Suprapubic skin (tissue), 4 donors: Measurements from ENCODE around the gene RHEX. TPM values are rescaled to one million over a fixed set of nuclear protein-coding genes. Genes with fewer than 3 reads are reported as not detected.
"Not testable (repeated sequence)": the region's sequence is repeated elsewhere in the genome, so short reads cannot be mapped to it uniquely, and the experiment has no call there.

ENCODE experiments used
- DNase-seq, 2 donors: peaks; one replicate each; pipeline ENCODE4 v3.0.0-alpha.2; 2019; ENCODE audit warnings: low spot score in 2 of 2
- H3K27ac ChIP-seq: fragments of 200-600 bp; sonication (generic); one replicate; pipeline ENCODE4 v1.5.1; 2019
- H3K27me3 ChIP-seq: fragments of 200-600 bp; sonication (generic); one replicate; pipeline ENCODE4 v1.5.1; 2019
- H3K36me3 ChIP-seq: fragments of 200-600 bp; sonication (generic); one replicate; pipeline ENCODE4 v1.5.1; 2019
- H3K4me1 ChIP-seq: fragments of 200-600 bp; sonication (generic); one replicate; pipeline ENCODE4 v1.5.1; 2019
- H3K4me3 ChIP-seq: fragments of 200-600 bp; sonication (generic); one replicate; pipeline ENCODE4 v1.5.1; 2019; ENCODE audit warnings: mild to moderate bottlenecking
- H3K9me3 ChIP-seq: fragments of 200-600 bp; sonication (generic); one replicate; pipeline ENCODE4 v1.5.1; 2019
- CTCF ChIP-seq, 2 donors: fragments of 200-600 bp in 1 of 2; fragments of 450-650 bp in 1 of 2; sonication (generic) in 1 of 2; IDR thresholded peaks; one replicate each; pipeline ENCODE4 v1.5.1; 2016 to 2019; ENCODE audit warnings: antibody characterized with exemption in 2 of 2, mild to moderate bottlenecking in 1 of 2, moderate library complexity in 1 of 2
- EP300 ChIP-seq: sonication (generic); formaldehyde crosslinking; IDR thresholded peaks from one replicate; pipeline ENCODE4 v1.6.1; 2017; ENCODE audit warnings: antibody characterized with exemption
- POLR2A ChIP-seq, 2 donors: fragments of 450-650 bp; IDR thresholded peaks; one replicate each; pipeline ENCODE4 v1.6.1; 2017; ENCODE audit warnings: antibody characterized with exemption in 2 of 2, mild to moderate bottlenecking in 2 of 2, moderate library complexity in 2 of 2
- POLR2AphosphoS5 ChIP-seq, 3 donors: sonication (generic); formaldehyde crosslinking; IDR thresholded peaks; one replicate each; pipeline ENCODE4 v1.6.1; 2017; ENCODE audit warnings: antibody characterized with exemption in 3 of 3
- WGBS: methylation state at CpG from one replicate; pipeline ENCODE4 v1.1.5; 2018; 5-methylcytosine and 5-hydroxymethylcytosine counted together
- total RNA-seq, 4 donors: library from RNA; depleted of rRNA; stranded (reverse); fragments of >200 nt; gene quantifications; one replicate each; pipeline ENCODE4 v1.1.0, GENCODE V29; 2016

RHEX gene, protein sequence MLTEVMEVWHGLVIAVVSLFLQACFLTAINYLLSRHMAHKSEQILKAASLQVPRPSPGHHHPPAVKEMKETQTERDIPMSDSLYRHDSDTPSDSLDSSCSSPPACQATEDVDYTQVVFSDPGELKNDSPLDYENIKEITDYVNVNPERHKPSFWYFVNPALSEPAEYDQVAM
- total RNA-seq = 1 to 10 TPM in 3 of 4 donors, not detected in 1; 1.2 to 2.8 (median 1.2) TPM

DNA sequence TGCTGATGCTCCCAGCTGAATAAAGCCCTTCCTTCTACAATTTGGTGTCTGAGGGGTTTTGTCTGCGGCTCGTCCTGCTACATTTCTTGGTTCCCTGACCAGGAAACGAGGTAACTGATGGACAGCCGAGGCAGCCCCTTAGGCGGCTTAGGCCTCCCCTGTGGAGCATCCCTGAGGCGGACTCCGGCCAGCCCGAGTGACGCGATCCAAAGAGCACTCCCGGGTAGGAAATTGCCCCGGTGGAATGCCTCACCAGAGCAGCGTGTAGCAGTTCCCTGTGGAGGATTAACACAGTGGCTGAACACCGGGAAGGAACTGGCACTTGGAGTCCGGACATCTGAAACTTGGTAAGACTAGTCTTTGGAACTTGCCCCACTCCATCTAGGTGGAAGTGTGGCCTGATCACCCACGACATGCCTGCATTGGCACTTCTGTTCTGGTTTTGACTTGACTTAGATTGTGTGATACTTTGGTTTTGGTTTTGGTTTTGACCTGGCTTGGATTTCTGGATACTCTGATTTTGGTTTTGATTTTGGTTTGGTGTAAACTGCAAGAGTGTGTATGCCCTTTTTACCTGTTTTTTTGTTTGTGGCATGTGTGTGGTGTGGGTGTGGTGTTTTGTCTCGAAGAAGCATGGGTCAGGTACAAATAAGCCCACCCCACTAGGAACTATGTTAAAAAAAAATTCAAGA, at the start of gene RHEX:
Gene RHEX, plus strand, starts transcription at position 255 of the 692 bp plus-strand sequence. CDS start 44,656 bp downstream, outside the sequence.
- 90% methylated on average over 17 of the region's 17 CpGs for WGBS
- not testable (repeated sequence) for DNase-seq, H3K36me3 ChIP-seq, H3K4me3 ChIP-seq, H3K27me3 ChIP-seq, H3K27ac ChIP-seq, H3K9me3 ChIP-seq, H3K4me1 ChIP-seq

DNA sequence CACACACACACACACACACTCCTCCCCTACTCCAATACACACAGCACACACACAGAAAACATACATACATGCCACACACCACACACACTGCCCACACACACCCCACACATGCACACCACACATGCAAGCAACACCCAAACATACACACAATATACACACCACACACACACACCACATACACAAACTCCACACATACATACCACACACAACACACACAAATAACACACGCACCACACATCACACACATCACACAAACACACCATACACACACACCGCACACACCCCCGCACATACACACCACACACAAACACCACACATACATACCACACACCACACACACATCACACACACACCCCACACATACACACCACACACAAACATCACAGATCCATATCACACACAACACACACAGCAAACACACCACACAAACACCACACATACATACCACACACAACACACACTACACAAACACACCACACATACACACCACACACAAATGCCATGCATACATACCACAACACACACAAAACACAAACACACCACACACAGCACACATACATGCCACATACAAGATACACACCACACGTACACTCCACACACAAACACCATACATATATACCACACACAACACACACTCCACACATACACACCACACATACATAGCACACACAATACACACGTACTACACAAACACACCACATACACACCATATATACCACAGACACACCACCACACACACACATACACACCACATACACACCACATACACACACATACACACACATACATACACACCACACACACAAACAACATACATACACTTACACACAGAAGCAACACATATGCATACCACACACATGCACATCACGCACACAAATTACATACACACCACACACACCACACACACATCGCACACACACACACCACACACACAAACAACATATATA, 48.8 kb upstream of the RHEX start:
- no peak overlapping the region for H3K4me3 ChIP-seq
- H3K27ac ChIP-seq = peak overlapping the region; percentile 93
- H3K9me3 ChIP-seq = no peaks in the 10 kb centered on the region
- peaks cover 67% of the 10 kb centered on the region for H3K4me1 ChIP-seq
- H3K36me3 ChIP-seq = no peaks in the 10 kb centered on the region
- WGBS = 86% methylated on average over 7 of the region's 7 CpGs
- no peaks in the 10 kb centered on the region for H3K27me3 ChIP-seq
- peak; percentile 26 to 54 for DNase-seq
- no peak for TF ChIP-seq POLR2A (IDR thresholded peaks at IDR 0.05)
- no peak for TF ChIP-seq EP300
- no peak for TF ChIP-seq POLR2AphosphoS5 (IDR thresholded peaks at IDR 0.05)
- TF ChIP-seq CTCF (IDR thresholded peaks at IDR 0.05) = no peak

GRCh38 chr1:206004826-206005225, 48.1 kb upstream of the RHEX start:
- WGBS = 64% methylated on average over 12 of the region's 12 CpGs
- no peak overlapping the region for H3K4me3 ChIP-seq
- TF ChIP-seq POLR2AphosphoS5 (IDR thresholded peaks at IDR 0.05) = no peak
- no peak for TF ChIP-seq EP300
- peak; percentile 32 to 61 for DNase-seq
- peaks cover 62% of the 10 kb centered on the region for H3K4me1 ChIP-seq
- H3K9me3 ChIP-seq = no peaks in the 10 kb centered on the region
- H3K27ac ChIP-seq = peak overlapping the region; percentile 93
- H3K36me3 ChIP-seq = no peaks in the 10 kb centered on the region
- no peaks in the 10 kb centered on the region for H3K27me3 ChIP-seq

DNA sequence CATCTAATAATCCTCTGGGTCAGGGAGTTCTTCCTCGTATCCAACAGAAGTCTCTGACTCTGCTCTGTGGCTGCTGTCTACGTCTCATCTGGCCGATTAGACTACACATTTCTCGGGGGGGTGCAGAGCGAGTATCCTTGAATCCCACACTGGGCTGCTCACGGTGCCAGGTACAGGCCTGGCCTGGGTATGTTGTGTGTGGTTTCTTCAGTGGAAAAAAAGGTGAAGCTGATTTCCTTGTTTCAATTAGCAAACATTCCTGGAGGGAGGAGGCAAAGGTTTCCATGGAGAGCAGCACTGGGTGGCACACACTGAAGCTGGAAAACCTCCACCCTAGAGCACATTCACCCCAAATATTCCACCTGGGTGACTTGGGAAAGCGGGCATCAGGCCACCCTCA, 47.7 kb upstream of the RHEX start:
- peak overlapping the region; percentile 93 for H3K27ac ChIP-seq
- H3K27me3 ChIP-seq = no peaks in the 10 kb centered on the region
- H3K36me3 ChIP-seq = no peaks in the 10 kb centered on the region
- DNase-seq = peak; percentile 38 to 57
- no peak for TF ChIP-seq POLR2A (IDR thresholded peaks at IDR 0.05)
- no peak for TF ChIP-seq CTCF (IDR thresholded peaks at IDR 0.05)
- no peak for TF ChIP-seq POLR2AphosphoS5 (IDR thresholded peaks at IDR 0.05)
- no peak for TF ChIP-seq EP300
- H3K9me3 ChIP-seq = no peaks in the 10 kb centered on the region
- peaks cover 60% of the 10 kb centered on the region for H3K4me1 ChIP-seq
- WGBS = 34% methylated on average over 7 of the region's 7 CpGs
- no peak overlapping the region for H3K4me3 ChIP-seq

GRCh38 chr1:206005778-206006180, 47.2 kb upstream of the RHEX start:
- Histone ChIP-seq H3K36me3 (no peaks in the 10 kb centered on the region), H3K4me3 (no peak overlapping the region), H3K4me1 (peaks cover 54% of the 10 kb centered on the region), H3K9me3 (no peaks in the 10 kb centered on the region), H3K27ac (peak overlapping the region; percentile 93), H3K27me3 (no peaks in the 10 kb centered on the region)
- DNase-seq = peak in 1 of 2 donors; percentile 47
- 73% methylated on average over 8 of the region's 8 CpGs for WGBS
- TF ChIP-seq POLR2AphosphoS5 (IDR thresholded peaks at IDR 0.05) (no peak), EP300 (no peak), POLR2A (IDR thresholded peaks at IDR 0.05) (no peak), CTCF (IDR thresholded peaks at IDR 0.05) (no peak)

GRCh38 chr1:206006946-206007345, 46.0 kb upstream of the RHEX start:
- H3K36me3 ChIP-seq = no peaks in the 10 kb centered on the region
- peak in 1 of 2 donors; percentile 28 for DNase-seq
- no peaks in the 10 kb centered on the region for H3K9me3 ChIP-seq
- 91% methylated on average over 4 of the region's 4 CpGs for WGBS
- no peak for TF ChIP-seq POLR2AphosphoS5 (IDR thresholded peaks at IDR 0.05)
- no peak for TF ChIP-seq POLR2A (IDR thresholded peaks at IDR 0.05)
- TF ChIP-seq EP300 = no peak
- no peak for TF ChIP-seq CTCF (IDR thresholded peaks at IDR 0.05)
- H3K4me1 ChIP-seq = peaks cover 42% of the 10 kb centered on the region
- H3K27me3 ChIP-seq = no peaks in the 10 kb centered on the region
- H3K27ac ChIP-seq = no peak overlapping the region
- no peak overlapping the region for H3K4me3 ChIP-seq
